Measurements from ENCODE around the gene FRAS1. TPM values are rescaled to one million over a fixed set of nuclear protein-coding genes. Genes with fewer than 3 reads are reported as not detected.
A peak's percentile ranks its signal among the peaks of the same experiment; 100 is the strongest.
"Not testable (repeated sequence)": the region's sequence is repeated elsewhere in the genome, so short reads cannot be mapped to it uniquely, and the experiment has no call there.

The FRAS1 gene
- total RNA-seq, 2 donors from 2014 or later, result 6.4 to 11.0 TPM

DNA sequence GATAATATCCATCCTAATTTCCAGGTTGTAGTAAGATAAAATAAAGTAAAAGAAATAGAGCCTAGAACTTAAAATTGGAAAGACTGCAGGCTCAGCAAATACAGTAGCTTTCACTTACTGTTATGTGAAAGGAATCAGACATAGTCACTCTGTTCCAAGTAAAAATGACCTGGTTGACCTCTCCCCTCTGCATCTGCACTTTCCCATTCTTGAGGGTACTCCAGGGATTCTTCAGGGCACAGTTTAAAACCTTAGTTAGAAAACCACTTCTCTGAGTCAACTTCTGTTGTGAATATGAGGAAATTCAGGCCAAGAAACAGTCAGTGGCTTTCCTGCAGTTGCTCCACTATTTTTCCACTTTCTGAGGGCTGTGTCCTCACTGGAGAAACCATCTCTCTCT lies 42.9 kb downstream of the FRAS1 start:
- Histone ChIP-seq H3K27me3 (replicated peaks; ENCODE audit: insufficient read depth) (no peaks in the 10 kb centered on the region), H3K4me1 (replicated peaks) (no peaks in the 10 kb centered on the region), H3K9me3 (no peaks in the 10 kb centered on the region), H3K4me3 (no peak overlapping the region), H3K27ac (no peak overlapping the region), H3K36me3 (no peaks in the 10 kb centered on the region)
- intact Hi-C loops (cut with DNase I), result no loop called here
- TF ChIP-seq POLR2A (IDR thresholded peaks at IDR 0.05), result no peak
- no peak for TF ChIP-seq POLR2AphosphoS5 (IDR thresholded peaks at IDR 0.05)
- TF ChIP-seq, protein P1, sequence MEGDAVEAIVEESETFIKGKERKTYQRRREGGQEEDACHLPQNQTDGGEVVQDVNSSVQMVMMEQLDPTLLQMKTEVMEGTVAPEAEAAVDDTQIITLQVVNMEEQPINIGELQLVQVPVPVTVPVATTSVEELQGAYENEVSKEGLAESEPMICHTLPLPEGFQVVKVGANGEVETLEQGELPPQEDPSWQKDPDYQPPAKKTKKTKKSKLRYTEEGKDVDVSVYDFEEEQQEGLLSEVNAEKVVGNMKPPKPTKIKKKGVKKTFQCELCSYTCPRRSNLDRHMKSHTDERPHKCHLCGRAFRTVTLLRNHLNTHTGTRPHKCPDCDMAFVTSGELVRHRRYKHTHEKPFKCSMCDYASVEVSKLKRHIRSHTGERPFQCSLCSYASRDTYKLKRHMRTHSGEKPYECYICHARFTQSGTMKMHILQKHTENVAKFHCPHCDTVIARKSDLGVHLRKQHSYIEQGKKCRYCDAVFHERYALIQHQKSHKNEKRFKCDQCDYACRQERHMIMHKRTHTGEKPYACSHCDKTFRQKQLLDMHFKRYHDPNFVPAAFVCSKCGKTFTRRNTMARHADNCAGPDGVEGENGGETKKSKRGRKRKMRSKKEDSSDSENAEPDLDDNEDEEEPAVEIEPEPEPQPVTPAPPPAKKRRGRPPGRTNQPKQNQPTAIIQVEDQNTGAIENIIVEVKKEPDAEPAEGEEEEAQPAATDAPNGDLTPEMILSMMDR (IDR thresholded peaks at IDR 0.05), result no peak
- DNase-seq (ENCODE audit: low spot score), result no peak

DNA sequence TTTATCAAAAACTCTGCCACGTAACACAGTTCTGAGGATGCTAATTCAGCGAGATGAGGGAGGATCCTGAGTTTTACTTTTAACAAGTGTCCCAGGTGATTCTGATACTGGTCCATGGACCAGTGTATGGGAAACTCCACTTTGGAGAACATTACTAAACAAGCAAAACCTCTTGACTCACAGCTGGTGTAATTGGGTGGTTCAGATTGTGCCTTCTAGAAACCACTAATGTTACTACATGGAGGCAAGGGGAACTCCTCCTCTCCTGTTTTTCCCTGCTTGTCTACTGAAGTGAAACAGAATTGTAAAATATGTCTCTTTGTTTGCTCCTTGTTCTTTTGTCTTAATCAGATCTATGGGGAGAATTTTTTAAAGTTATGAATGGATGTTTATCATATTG lies 62.6 kb downstream of the FRAS1 start:
- no peaks in the 10 kb centered on the region for H3K4me1 ChIP-seq (replicated peaks)
- TF ChIP-seq POLR2A (IDR thresholded peaks at IDR 0.05) (no peak), POLR2AphosphoS5 (IDR thresholded peaks at IDR 0.05) (no peak)
- TF ChIP-seq, protein P1 (IDR thresholded peaks at IDR 0.05), result no peak
- no peak for DNase-seq (ENCODE audit: low spot score)
- no peaks in the 10 kb centered on the region for H3K36me3 ChIP-seq
- 97% methylated on average over 2 of the region's 2 CpGs for WGBS
- H3K27ac ChIP-seq, result no peak overlapping the region
- no peaks in the 10 kb centered on the region for H3K9me3 ChIP-seq
- intact Hi-C loops (cut with DNase I), result no loop called here
- no peak overlapping the region for H3K4me3 ChIP-seq
- H3K27me3 ChIP-seq (replicated peaks; ENCODE audit: insufficient read depth), result no peaks in the 10 kb centered on the region

DNA sequence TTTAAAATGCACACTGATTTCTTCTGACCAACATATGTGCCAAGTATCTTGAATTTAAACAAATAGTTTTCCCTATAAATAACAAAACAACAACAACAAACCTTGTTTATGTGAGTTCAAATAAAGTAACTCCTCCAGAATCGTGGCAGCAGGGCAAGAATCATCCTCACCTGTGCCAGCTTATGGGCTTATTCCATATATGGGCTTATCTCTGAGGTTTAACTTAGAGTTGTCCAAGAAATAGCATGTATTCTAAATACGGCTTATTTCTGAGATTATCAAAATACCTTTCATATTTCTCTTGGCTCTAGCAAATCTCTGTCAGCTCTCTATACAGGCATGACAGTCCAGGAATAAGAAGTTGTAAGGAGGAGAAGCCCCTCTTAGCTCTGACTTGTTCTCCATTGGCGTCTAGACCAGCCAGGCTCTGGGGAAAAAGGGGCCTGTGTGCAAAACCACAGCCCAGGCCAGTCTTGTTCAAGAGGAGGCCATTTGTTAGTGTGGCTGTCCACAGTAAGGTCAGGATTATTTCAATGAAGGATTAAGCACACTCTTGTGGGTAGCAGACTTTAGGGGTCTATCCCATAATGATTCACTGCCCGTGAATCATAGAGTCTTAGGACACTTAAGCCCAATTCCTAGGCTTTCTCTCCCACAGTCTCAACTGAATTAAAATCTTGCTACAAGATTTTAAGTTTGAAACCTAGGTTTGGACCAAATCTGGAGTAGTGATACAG lies 63.2 kb downstream of the FRAS1 start:
- Histone ChIP-seq H3K27ac (no peak overlapping the region), H3K9me3 (no peaks in the 10 kb centered on the region), H3K4me1 (replicated peaks) (no peaks in the 10 kb centered on the region), H3K4me3 (no peak overlapping the region), H3K36me3 (no peaks in the 10 kb centered on the region), H3K27me3 (replicated peaks; ENCODE audit: insufficient read depth) (no peaks in the 10 kb centered on the region)
- intact Hi-C loops (cut with DNase I), result no loop called here
- TF ChIP-seq POLR2AphosphoS5 (IDR thresholded peaks at IDR 0.05) (no peak), POLR2A (IDR thresholded peaks at IDR 0.05) (no peak)
- TF ChIP-seq, protein P1 (IDR thresholded peaks at IDR 0.05), result no peak
- no peak for DNase-seq (ENCODE audit: low spot score)
- WGBS, result 65% methylated on average over 4 of the region's 4 CpGs

DNA sequence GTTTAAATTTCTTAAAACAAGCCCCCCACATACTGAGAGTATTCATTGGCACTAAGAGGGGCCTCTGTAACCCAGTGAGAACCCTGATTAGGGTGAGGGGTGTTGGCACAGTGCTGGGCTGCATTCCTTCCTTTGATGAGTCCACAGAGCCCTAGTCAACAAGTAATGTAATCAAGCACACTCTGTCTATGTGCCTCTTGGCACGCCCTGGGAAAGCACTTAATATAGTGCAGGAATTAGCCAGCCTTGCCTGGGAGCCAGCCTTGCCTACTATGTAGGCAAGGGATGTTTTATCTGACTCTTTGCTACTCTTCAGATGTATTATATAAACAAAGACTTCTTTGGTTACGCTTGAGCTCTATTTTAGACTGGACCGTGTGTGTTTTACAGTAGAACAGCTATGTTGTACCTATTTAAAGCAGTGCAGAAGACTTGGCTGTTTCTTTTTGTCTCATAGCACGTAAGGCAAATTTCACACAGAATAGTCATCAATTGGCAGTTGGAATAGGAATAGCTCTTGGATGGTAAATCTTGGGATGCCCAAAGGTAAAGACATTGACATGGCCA lies 64.3 kb downstream of the FRAS1 start:
- peak; percentile 17 for DNase-seq (ENCODE audit: low spot score)
- no peak overlapping the region for H3K27ac ChIP-seq
- intact Hi-C loops (cut with DNase I), result no loop called here
- no peaks in the 10 kb centered on the region for H3K27me3 ChIP-seq (replicated peaks; ENCODE audit: insufficient read depth)
- no peak overlapping the region for H3K4me3 ChIP-seq
- 60% methylated on average over 4 of the region's 4 CpGs for WGBS
- H3K4me1 ChIP-seq (replicated peaks), result no peaks in the 10 kb centered on the region
- no peaks in the 10 kb centered on the region for H3K9me3 ChIP-seq
- no peaks in the 10 kb centered on the region for H3K36me3 ChIP-seq
- TF ChIP-seq POLR2A (IDR thresholded peaks at IDR 0.05) (no peak), POLR2AphosphoS5 (IDR thresholded peaks at IDR 0.05) (peak; percentile 15)

DNA sequence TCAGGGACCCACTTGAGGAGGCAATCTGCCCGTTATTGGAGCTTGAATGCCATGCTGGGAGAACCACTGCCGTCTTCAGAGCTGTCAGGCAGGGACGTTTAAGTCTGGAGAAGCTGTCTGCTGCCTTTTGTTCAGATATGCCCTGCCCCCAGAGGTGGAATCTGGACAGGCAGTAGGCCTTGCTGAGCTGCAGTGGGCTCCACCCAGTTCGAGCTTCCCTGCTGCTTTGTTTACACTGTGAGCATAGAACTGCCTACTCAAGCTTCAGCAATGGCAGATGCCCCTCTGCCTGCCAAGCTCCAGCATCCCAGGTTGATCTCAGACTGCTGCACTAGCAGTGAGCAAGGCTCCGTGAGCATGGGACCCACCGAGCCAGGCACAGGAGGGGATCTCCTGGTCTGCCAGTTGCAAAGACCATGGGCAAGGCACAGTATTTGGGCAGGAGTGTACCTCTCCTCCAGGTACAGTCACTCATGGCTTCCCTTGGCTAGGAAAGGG lies 68.8 kb downstream of the FRAS1 start:
- WGBS, result 56% methylated on average over 6 of the region's 6 CpGs
- intact Hi-C loops (cut with DNase I); H3K4me1 ChIP-seq (replicated peaks); H3K27ac ChIP-seq; H3K36me3 ChIP-seq; H3K9me3 ChIP-seq; DNase-seq (ENCODE audit: low spot score); H3K27me3 ChIP-seq (replicated peaks; ENCODE audit: insufficient read depth); H3K4me3 ChIP-seq: not testable (repeated sequence)

Measured in prostate gland (tissue), 2 donors.